K562 (cell line): Measurements from ENCODE around the gene ATL1. TPM values are rescaled to one million over a fixed set of nuclear protein-coding genes. Genes with fewer than 3 reads are reported as not detected.

Experiments
- E2F8 ChIP-seq: fragments of 450-650 bp; IDR thresholded peaks from 2 replicates; pipeline ENCODE4 v1.7.1; 2018; ENCODE audit warnings: mild to moderate bottlenecking, low read depth; ENCODE audit not compliant: partially characterized antibody
- FOXA3 ChIP-seq, 2 experiments: fragments of 450-650 bp in 1 of 2; sonication (generic) in 1 of 2; formaldehyde crosslinking; IDR thresholded peaks in 1 of 2; conservative IDR thresholded peaks in 1 of 2; 2 replicates each; pipeline versions ENCODE4 v1.4.0 to v1.8.0; 2020 to 2022; ENCODE audit warnings: mild to moderate bottlenecking in 2 of 2, missing genetic modification reagents in 1 of 2
- HNRNPH1 ChIP-seq: fragments of 200-400 bp; formaldehyde crosslinking; optimal IDR thresholded peaks from 2 replicates; pipeline ENCODE3; 2017; ENCODE audit warnings: low read depth, mild to moderate bottlenecking, low read length, moderate library complexity
- KAT8 ChIP-seq: fragments of 450-650 bp; IDR thresholded peaks from 2 replicates; pipeline ENCODE4 v1.6.1; 2016; ENCODE audit warnings: low read depth, mild to moderate bottlenecking
- POLR2H ChIP-seq: IDR thresholded peaks from 2 replicates; pipeline ENCODE4 v1.6.1; 2016; ENCODE audit warnings: missing genetic modification characterization, low read depth, mild to moderate bottlenecking, control low read depth, missing compliant biosample characterization, moderate library complexity
- RBM34 ChIP-seq: fragments of 200-400 bp; formaldehyde crosslinking; IDR thresholded peaks from 2 replicates; pipeline ENCODE4 v1.6.1; 2018; ENCODE audit warnings: low read length, borderline replicate concordance; ENCODE audit not compliant: insufficient read depth
- RCOR1 ChIP-seq, 2 experiments: IDR thresholded peaks; 2 replicates each; pipeline ENCODE4 v1.6.1; 2012; ENCODE audit warnings: low read depth in 2 of 2, low read length in 2 of 2, borderline replicate concordance in 1 of 2, improper control_type of control experiment in 1 of 2
- STAG1 ChIP-seq: sonication (generic); formaldehyde crosslinking; IDR thresholded peaks from 2 replicates; pipeline ENCODE4 v1.5.0; 2020; ENCODE audit warnings: missing genetic modification reagents, borderline replicate concordance
- ZC3H11A ChIP-seq: IDR thresholded peaks from 2 replicates; pipeline ENCODE4 v1.6.1; 2012; ENCODE audit warnings: low read depth, low read length, improper control_type of control experiment
- ZNF165 ChIP-seq: fragments of 250-450 bp; sonication (Bioruptor Pico); IDR thresholded peaks from 2 replicates; pipeline ENCODE4 v1.4.0; 2020; ENCODE audit warnings: borderline replicate concordance
- ZNF77 ChIP-seq: fragments of 250-450 bp; sonication (Bioruptor Pico); IDR thresholded peaks from 2 replicates; pipeline ENCODE4 v1.5.0; 2020
- polyA plus RNA-seq, 8 experiments: library from polyadenylated mRNA; depleted of rRNA in 4 of 8; stranded (reverse) in 5 of 8; unstranded in 3 of 8; fragments of >200 nt; fragmentation: Nextera tagmentation in 2 of 8; fragmentation: Illumina TruSeq in 1 of 8; extraction: Ambion mirVana in 2 of 8; extraction: Trizol in 1 of 8; gene quantifications; 2 replicates each; pipeline versions ENCODE4 v1.2.1 to v1.2.3, GENCODE V29; 2011 to 2014; ENCODE audit warnings: inconsistent platforms in 1 of 8, missing spikeins in 1 of 8
- total RNA-seq, 7 experiments: library from RNA; depleted of rRNA in 6 of 7; stranded (reverse); fragments of >200 nt in 6 of 7; fragmentation: Illumina TruSeq in 2 of 7; extraction: Trizol in 2 of 7; gene quantifications; 2 replicates each; pipeline versions ENCODE4 v1.2.1 to v1.2.3, GENCODE V29; 2011 to 2021; ENCODE audit warnings: low replicate concordance in 1 of 7
- TF ChIP-seq, protein P1 (sequence below), 2 experiments: fragments of 450-650 bp; IDR thresholded peaks; 2 replicates each; pipeline ENCODE4 v1.6.1; 2016
- TF ChIP-seq, protein P2 (sequence below): IDR thresholded peaks from 2 replicates; pipeline ENCODE4 v1.6.1; 2016; ENCODE audit warnings: missing genetic modification characterization, missing compliant biosample characterization
- TF ChIP-seq, protein P3 (sequence below): IDR thresholded peaks from 2 replicates; pipeline ENCODE4 v1.6.1; 2012; ENCODE audit warnings: low read depth, low read length, improper control_type of control experiment, borderline replicate concordance
- TF ChIP-seq, protein P4 (sequence below): fragments of 450-650 bp; formaldehyde crosslinking; IDR thresholded peaks from 2 replicates; pipeline ENCODE4 v1.4.0; 2020; ENCODE audit warnings: mild to moderate bottlenecking, moderate library complexity
- TF ChIP-seq, protein P5 (sequence below): sonication (generic); formaldehyde crosslinking; IDR thresholded peaks from 2 replicates; pipeline ENCODE4 v1.5.0; 2020; ENCODE audit warnings: missing genetic modification reagents

ATL1 gene
- total and polyA plus RNA-seq, 9 of the 15 experiments (the other 6 are each of a cell fraction or from before 2014, with no cell fraction given): 0.04 to 0.16 (median 0.07) TPM; not detected in 4

- TF ChIP-seq, protein P1, sequence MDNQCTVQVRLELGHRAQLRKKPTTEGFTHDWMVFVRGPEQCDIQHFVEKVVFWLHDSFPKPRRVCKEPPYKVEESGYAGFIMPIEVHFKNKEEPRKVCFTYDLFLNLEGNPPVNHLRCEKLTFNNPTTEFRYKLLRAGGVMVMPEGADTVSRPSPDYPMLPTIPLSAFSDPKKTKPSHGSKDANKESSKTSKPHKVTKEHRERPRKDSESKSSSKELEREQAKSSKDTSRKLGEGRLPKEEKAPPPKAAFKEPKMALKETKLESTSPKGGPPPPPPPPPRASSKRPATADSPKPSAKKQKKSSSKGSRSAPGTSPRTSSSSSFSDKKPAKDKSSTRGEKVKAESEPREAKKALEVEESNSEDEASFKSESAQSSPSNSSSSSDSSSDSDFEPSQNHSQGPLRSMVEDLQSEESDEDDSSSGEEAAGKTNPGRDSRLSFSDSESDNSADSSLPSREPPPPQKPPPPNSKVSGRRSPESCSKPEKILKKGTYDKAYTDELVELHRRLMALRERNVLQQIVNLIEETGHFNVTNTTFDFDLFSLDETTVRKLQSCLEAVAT (IDR thresholded peaks at IDR 0.05): no peak
- TF ChIP-seq, protein P2, sequence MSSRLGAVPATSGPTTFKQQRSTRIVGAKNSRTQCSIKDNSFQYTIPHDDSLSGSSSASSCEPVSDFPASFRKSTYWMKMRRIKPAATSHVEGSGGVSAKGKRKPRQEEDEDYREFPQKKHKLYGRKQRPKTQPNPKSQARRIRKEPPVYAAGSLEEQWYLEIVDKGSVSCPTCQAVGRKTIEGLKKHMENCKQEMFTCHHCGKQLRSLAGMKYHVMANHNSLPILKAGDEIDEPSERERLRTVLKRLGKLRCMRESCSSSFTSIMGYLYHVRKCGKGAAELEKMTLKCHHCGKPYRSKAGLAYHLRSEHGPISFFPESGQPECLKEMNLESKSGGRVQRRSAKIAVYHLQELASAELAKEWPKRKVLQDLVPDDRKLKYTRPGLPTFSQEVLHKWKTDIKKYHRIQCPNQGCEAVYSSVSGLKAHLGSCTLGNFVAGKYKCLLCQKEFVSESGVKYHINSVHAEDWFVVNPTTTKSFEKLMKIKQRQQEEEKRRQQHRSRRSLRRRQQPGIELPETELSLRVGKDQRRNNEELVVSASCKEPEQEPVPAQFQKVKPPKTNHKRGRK (tag): no peak
- TF ChIP-seq FOXA3 (CRISPR knock-in tag; conservative IDR thresholded peaks at IDR 0.05 in 1 of 2, IDR thresholded peaks at IDR 0.05 in 1 of 2): no peak
- no peak for TF ChIP-seq HNRNPH1
- TF ChIP-seq, protein P3, sequence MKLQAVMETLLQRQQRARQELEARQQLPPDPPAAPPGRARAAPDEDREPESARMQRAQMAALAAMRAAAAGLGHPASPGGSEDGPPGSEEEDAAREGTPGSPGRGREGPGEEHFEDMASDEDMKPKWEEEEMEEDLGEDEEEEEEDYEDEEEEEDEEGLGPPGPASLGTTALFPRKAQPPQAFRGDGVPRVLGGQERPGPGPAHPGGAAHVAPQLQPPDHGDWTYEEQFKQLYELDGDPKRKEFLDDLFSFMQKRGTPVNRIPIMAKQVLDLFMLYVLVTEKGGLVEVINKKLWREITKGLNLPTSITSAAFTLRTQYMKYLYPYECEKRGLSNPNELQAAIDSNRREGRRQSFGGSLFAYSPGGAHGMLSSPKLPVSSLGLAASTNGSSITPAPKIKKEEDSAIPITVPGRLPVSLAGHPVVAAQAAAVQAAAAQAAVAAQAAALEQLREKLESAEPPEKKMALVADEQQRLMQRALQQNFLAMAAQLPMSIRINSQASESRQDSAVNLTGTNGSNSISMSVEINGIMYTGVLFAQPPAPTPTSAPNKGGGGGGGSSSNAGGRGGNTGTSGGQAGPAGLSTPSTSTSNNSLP: no peak
- TF ChIP-seq E2F8: no peak
- TF ChIP-seq RBM34: no peak
- TF ChIP-seq STAG1 (CRISPR knock-in tag): no peak
- TF ChIP-seq, protein P4, sequence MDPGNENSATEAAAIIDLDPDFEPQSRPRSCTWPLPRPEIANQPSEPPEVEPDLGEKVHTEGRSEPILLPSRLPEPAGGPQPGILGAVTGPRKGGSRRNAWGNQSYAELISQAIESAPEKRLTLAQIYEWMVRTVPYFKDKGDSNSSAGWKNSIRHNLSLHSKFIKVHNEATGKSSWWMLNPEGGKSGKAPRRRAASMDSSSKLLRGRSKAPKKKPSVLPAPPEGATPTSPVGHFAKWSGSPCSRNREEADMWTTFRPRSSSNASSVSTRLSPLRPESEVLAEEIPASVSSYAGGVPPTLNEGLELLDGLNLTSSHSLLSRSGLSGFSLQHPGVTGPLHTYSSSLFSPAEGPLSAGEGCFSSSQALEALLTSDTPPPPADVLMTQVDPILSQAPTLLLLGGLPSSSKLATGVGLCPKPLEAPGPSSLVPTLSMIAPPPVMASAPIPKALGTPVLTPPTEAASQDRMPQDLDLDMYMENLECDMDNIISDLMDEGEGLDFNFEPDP (CRISPR knock-in tag): no peak
- TF ChIP-seq POLR2H: no peak
- no peak for TF ChIP-seq ZNF77 (CRISPR knock-in tag)
- TF ChIP-seq ZNF165: no peak
- TF ChIP-seq ZC3H11A: no peak
- TF ChIP-seq, protein P5, sequence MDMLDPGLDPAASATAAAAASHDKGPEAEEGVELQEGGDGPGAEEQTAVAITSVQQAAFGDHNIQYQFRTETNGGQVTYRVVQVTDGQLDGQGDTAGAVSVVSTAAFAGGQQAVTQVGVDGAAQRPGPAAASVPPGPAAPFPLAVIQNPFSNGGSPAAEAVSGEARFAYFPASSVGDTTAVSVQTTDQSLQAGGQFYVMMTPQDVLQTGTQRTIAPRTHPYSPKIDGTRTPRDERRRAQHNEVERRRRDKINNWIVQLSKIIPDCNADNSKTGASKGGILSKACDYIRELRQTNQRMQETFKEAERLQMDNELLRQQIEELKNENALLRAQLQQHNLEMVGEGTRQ (CRISPR knock-in tag): no peak
- no peak for TF ChIP-seq KAT8
- TF ChIP-seq RCOR1 (IDR thresholded peaks at IDR 0.05; ENCODE audit: borderline replicate concordance in 1 of 2, low read depth in 2 of 2, low read length in 2 of 2): peak in 1 of 2 experiments; percentile 68; a peak in 1 of 4 replicates
These were observed 30.4 kb upstream of the ATL1 start (continued) for GRCh38 chr14:50529288-50530179.
